ENCODE results near the gene GPC5.

GRCh38 chr13:92668157-92668556, 1269.7 kb downstream of the GPC5 start:
- TF ChIP-seq CTCF (IDR thresholded peaks at IDR 0.05; ENCODE audit: insufficient read depth, low read length, poor library complexity, severe bottlenecking) (no peak), EZH2phosphoT487 (conservative IDR thresholded peaks at IDR 0.05; ENCODE audit: low read length) (no peak)

Measured in SU-DHL-6 (cell line).